Psoas muscle (tissue), 8 donors: Measurements from ENCODE around the gene RGL3. TPM values are rescaled to one million over a fixed set of nuclear protein-coding genes. Genes with fewer than 3 reads are reported as not detected.

Source experiments
- ATAC-seq, 4 donors: fragments of 200-7000 bp; cut with Tn5 transposase; one replicate each; pipeline ENCODE4 v1.9.1; 2020; ENCODE audit warnings: moderate library complexity in 3 of 4, mild to moderate bottlenecking in 2 of 4
- DNase-seq, 2 donors: peaks; one replicate each; pipeline ENCODE4 v3.0.0-alpha.2; 2020
- H3K27ac ChIP-seq: fragments of 200-600 bp; one replicate; pipeline ENCODE4 v1.8.0; 2022
- H3K27me3 ChIP-seq, 3 donors: fragments of 200-600 bp in 1 of 3; one replicate each; pipeline versions ENCODE4 v1.6.1 to v1.8.0; 2013 to 2022; ENCODE audit warnings: low read length in 2 of 3, mild to moderate bottlenecking in 2 of 3, moderate library complexity in 1 of 3; ENCODE audit not compliant: insufficient read depth in 3 of 3
- H3K36me3 ChIP-seq, 2 donors: fragments of 200-600 bp in 1 of 2; one replicate each; pipeline versions ENCODE4 v1.6.1 to v1.8.0; 2013 to 2022; ENCODE audit warnings: low read depth in 1 of 2, mild to moderate bottlenecking in 1 of 2, moderate library complexity in 1 of 2; ENCODE audit not compliant: insufficient read depth in 1 of 2
- H3K4me1 ChIP-seq: fragments of 200-600 bp; one replicate; pipeline ENCODE4 v1.8.0; 2022
- H3K4me3 ChIP-seq: fragments of 200-600 bp; one replicate; pipeline ENCODE4 v1.8.0; 2022; ENCODE audit warnings: mild to moderate bottlenecking
- H3K9me3 ChIP-seq: fragments of 200-600 bp; one replicate; pipeline ENCODE4 v1.8.0; 2022
- WGBS, 3 donors: extraction: QIAGEN DNeasy Blood & Tissue Kit; methylation state at CpG; one replicate each; pipeline versions ENCODE4 v1.1.6 to v1.1.7; 2013; 5-methylcytosine and 5-hydroxymethylcytosine counted together
- intact Hi-C, 2 donors: fragments of 100-400 bp; cut with DNase I; formaldehyde crosslinking; loops; one replicate each; pipeline versions ENCODE4 v1.11.0 to v1.14.2; 2022
- polyA plus RNA-seq, 3 donors: library from polyadenylated mRNA; stranded (reverse); fragments of 200-250 nt; gene quantifications; one replicate each; pipeline ENCODE4 v1.2.3, GENCODE V29; 2013
- total RNA-seq, 4 donors: library from RNA; stranded (reverse); fragmentation: NEBNext Ultra II Directional in 2 of 4; extraction: Animal tissue kit (Norgen Biotek cat#: 25700) in 2 of 4; gene quantifications; one replicate each; pipeline versions ENCODE4 v1.2.1 to v1.2.4, GENCODE V29; 2021 to 2023
- TF ChIP-seq, protein P1 (sequence below): fragments of 200-600 bp; IDR thresholded peaks from one replicate; pipeline ENCODE4 v1.8.0; 2022; ENCODE audit warnings: antibody characterized with exemption
- donor health status: healthy with polysubstance abuse.
- donor health status: DM: no; HTN: no; CAD: no; lungs with moderate emphysema.
- donor health status: Bipolar disorder and iron deficiency.
- donor health status: healthy.
- donor health status: DM: yes; HTN: yes; CAD: no.
- donor health status: DM: no; HTN: no; CAD: no.
- donor health status: DM: no; HTN: no; CAD: no.
- donor health status: DM: yes; HTN: yes; CAD: no.

The RGL3 gene
- total and polyA plus RNA-seq, 7 donors = 1.2 to 6.4 (median 2.2) TPM

DNA sequence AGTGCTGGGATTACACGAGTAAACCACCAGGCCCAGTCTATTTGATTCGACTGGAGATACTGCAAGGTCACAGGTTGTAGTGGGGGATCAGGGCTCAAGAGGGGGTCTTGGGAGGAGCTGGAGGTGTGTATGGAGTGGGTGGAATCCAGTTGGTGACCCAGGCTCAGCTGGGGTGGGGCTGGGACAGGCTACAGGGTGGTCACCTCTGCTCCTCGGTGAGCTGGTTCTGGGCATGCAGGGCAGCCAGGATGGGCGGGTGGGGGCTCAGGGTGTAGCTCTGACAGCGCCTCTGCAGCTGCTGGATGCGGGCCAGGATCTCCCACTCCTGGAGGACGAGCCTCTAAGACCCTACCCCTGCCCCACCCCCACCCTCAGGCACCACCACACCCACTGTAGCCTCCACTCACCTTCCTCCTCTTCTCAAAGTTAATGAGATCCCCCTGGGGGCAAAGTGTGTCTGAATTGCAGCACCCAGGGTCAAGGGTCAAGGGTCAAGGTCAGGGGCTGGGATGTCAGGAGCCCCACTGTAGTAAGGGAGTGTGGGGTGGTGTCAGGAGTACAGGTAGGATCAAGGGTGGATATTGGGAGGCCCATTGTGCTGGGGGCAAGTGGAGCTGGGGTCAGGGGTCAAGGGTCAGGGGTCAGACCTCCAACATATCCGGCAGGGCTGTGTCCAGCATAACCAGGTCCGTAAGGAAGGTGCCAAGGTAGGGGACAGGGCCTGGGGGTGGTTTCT, 17.1 kb downstream of the RGL3 start:
- ATAC-seq (no peak), DNase-seq (no peak)
- Histone ChIP-seq H3K27ac (no peak overlapping the region), H3K9me3 (no peaks in the 10 kb centered on the region), H3K4me1 (no peaks in the 10 kb centered on the region), H3K4me3 (no peak overlapping the region), H3K27me3 (peaks cover 0 to 8% (median 3%) of the 10 kb centered on the region in 3 donors), H3K36me3 (no peaks in the 10 kb centered on the region)
- TF ChIP-seq, protein P1, sequence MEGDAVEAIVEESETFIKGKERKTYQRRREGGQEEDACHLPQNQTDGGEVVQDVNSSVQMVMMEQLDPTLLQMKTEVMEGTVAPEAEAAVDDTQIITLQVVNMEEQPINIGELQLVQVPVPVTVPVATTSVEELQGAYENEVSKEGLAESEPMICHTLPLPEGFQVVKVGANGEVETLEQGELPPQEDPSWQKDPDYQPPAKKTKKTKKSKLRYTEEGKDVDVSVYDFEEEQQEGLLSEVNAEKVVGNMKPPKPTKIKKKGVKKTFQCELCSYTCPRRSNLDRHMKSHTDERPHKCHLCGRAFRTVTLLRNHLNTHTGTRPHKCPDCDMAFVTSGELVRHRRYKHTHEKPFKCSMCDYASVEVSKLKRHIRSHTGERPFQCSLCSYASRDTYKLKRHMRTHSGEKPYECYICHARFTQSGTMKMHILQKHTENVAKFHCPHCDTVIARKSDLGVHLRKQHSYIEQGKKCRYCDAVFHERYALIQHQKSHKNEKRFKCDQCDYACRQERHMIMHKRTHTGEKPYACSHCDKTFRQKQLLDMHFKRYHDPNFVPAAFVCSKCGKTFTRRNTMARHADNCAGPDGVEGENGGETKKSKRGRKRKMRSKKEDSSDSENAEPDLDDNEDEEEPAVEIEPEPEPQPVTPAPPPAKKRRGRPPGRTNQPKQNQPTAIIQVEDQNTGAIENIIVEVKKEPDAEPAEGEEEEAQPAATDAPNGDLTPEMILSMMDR = no peak
- WGBS, 3 donors = 79 to 83% (median 80%) methylated on average over 9 of the region's 9 CpGs
- intact Hi-C loops = no loop called here

DNA sequence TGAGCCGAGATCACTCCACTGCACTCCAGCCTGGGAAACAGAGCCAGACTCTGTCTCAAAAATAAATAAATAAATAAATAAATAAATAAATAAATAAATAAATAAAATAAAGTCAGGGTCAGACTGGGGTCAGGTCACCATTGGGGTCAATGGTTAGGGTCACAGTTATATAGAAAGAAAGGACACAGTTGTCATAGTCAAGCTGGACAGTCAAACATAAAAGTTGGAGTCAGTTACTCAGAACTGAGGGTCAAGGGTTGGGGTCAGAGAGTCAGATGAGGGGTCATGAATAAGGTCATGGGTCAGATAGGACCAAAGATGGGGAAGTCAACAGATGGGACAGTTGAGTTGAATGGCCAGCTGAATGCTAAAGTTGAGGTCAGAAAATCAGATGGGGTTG, 18.3 kb downstream of the RGL3 start:
- DNase-seq (no peak), ATAC-seq (no peak)
- no peaks in the 10 kb centered on the region for H3K9me3 ChIP-seq
- H3K4me1 ChIP-seq = no peaks in the 10 kb centered on the region
- no peak overlapping the region for H3K27ac ChIP-seq
- H3K36me3 ChIP-seq = no peaks in the 10 kb centered on the region
- intact Hi-C loops = no loop called here
- 71 to 88% (median 85%) methylated on average over 1 of the region's 1 CpG for WGBS, 3 donors
- TF ChIP-seq, protein P1 = no peak
- H3K4me3 ChIP-seq = no peak overlapping the region
- H3K27me3 ChIP-seq = peaks cover 0 to under 1% (median 0%) of the 10 kb centered on the region in 3 donors

DNA sequence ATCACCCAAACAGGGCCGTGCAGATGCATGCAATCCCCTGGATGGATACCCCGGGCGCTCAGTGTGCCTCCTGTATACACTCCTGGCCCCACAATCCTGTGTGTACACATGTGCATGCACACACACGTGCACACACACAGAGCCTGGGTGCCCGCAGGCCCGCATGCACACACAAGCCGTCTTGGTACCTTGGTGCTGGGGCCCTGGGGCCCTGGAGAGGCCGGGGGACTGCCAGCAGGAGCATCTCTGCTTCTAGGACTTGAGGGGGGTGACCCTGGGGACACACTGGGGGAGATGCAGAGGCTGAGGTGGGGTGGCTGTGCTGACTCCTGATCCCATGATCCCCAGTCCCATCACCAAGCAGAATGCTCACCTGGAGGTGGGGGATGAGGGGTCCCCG, 19.4 kb downstream of the RGL3 start:
- Histone ChIP-seq H3K4me1 (no peaks in the 10 kb centered on the region), H3K4me3 (no peak overlapping the region), H3K27ac (no peak overlapping the region), H3K27me3 (peaks cover 0 to 8% (median 0%) of the 10 kb centered on the region in 3 donors), H3K9me3 (no peaks in the 10 kb centered on the region), H3K36me3 (no peaks in the 10 kb centered on the region)
- DNase-seq = no peak
- TF ChIP-seq, protein P1 = no peak
- intact Hi-C loops = no loop called here
- ATAC-seq = no peak
- WGBS, 3 donors = 86 to 93% (median 90%) methylated on average over 9 of the region's 9 CpGs

DNA sequence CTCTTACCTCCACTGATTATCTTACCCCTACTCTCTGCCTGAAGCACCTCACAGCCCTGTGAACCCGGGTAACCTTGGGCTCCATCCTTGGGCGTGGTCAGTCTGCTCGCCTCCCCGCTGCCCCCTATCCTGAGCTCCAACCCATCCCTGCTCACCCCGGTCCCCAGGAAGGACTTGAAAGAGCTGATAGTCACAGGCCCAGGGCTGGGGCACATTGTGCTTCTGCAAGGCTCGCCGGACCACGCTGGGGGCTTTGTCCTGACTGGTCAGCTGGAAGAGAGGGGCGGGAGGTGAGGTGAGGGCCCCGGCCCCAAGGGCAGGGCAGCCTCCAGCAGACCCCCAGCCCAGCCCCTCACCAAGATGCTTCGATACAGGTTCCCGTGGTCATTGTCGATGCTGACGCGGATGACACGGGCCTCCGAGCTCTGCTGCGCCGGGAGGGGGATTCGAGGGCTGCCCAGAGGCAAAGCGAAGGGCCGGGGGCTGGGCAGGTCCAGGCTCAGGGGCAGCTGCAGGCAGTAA, 22.0 kb downstream of the RGL3 start:
- intact Hi-C loops = no loop called here
- no peaks in the 10 kb centered on the region for H3K9me3 ChIP-seq
- DNase-seq = no peak
- peaks cover 0 to 8% (median 7%) of the 10 kb centered on the region in 3 donors for H3K27me3 ChIP-seq
- 84 to 86% (median 85%) methylated on average over 20 to 22 of the region's 22 CpGs for WGBS, 3 donors
- no peak for ATAC-seq
- H3K4me3 ChIP-seq = no peak overlapping the region
- H3K4me1 ChIP-seq = no peaks in the 10 kb centered on the region
- TF ChIP-seq, protein P1 = no peak
- no peak overlapping the region for H3K27ac ChIP-seq
- no peaks in the 10 kb centered on the region for H3K36me3 ChIP-seq
